HEK293T (cell line): Measurements from ENCODE around the gene PRLHR.

Source experiments
- ARNT ChIP-seq: fragments of 450-650 bp; IDR thresholded peaks from 2 replicates; pipeline ENCODE4 v1.6.1; 2017; ENCODE audit warnings: mild to moderate bottlenecking
- BHLHE40 ChIP-seq: fragments of 450-650 bp; IDR thresholded peaks from 2 replicates; pipeline ENCODE4 v1.6.1; 2016; ENCODE audit warnings: mild to moderate bottlenecking, moderate library complexity, borderline replicate concordance
- ELF4 ChIP-seq: fragments of 450-650 bp; IDR thresholded peaks from 2 replicates; pipeline ENCODE4 v1.6.1; 2017; ENCODE audit warnings: antibody characterized with exemption
- FOXA1 ChIP-seq: fragments of 450-650 bp; IDR thresholded peaks from 2 replicates; pipeline ENCODE4 v1.6.1; 2016; ENCODE audit warnings: mild to moderate bottlenecking
- FOXM1 ChIP-seq: fragments of 450-650 bp; IDR thresholded peaks from 2 replicates; pipeline ENCODE4 v1.6.1; 2017; ENCODE audit warnings: mild to moderate bottlenecking, borderline replicate concordance
- L3MBTL2 ChIP-seq: fragments of 450-650 bp; conservative IDR thresholded peaks from 2 replicates; pipeline ENCODE4 v1.6.1; 2016; ENCODE audit warnings: mild to moderate bottlenecking
- NFRKB ChIP-seq: fragments of 450-650 bp; IDR thresholded peaks from 2 replicates; pipeline ENCODE4 v1.6.1; 2016; ENCODE audit warnings: mild to moderate bottlenecking, moderate library complexity
- PKNOX1 ChIP-seq: fragments of 450-650 bp; IDR thresholded peaks from 2 replicates; pipeline ENCODE4 v1.6.1; 2016
- SP1 ChIP-seq: fragments of 450-650 bp; IDR thresholded peaks from 2 replicates; pipeline ENCODE4 v1.6.1; 2017
- SUZ12 ChIP-seq: fragments of 450-650 bp; IDR thresholded peaks from 2 replicates; pipeline ENCODE4 v1.6.1; 2016; ENCODE audit warnings: mild to moderate bottlenecking
- TARDBP ChIP-seq: fragments of 450-650 bp; IDR thresholded peaks from 2 replicates; pipeline ENCODE4 v1.6.1; 2016
- ZNF384 ChIP-seq: fragments of 450-650 bp; IDR thresholded peaks from 2 replicates; pipeline ENCODE4 v1.6.1; 2016

GRCh38 chr10:118628397-118628796 is 32.9 kb upstream of the PRLHR start:
- TF ChIP-seq BHLHE40 = no peak
- TF ChIP-seq TARDBP = no peak
- no peak for TF ChIP-seq FOXM1
- TF ChIP-seq ZNF384 = no peak
- TF ChIP-seq PKNOX1 = no peak
- no peak for TF ChIP-seq NFRKB
- TF ChIP-seq ARNT = no peak
- TF ChIP-seq FOXA1 = no peak
- no peak for TF ChIP-seq ELF4
- TF ChIP-seq SUZ12 = no peak
- TF ChIP-seq SP1 = no peak
- TF ChIP-seq L3MBTL2 = no peak
